GM21737 (cell line): ENCODE data around the gene RHOB.

Experiments
- ATAC-seq: cut with Tn5 transposase; IDR thresholded peaks from one replicate; pipeline ENCODE4 v1.9.1; 2021; ENCODE audit warnings: mild to moderate bottlenecking, moderate library complexity; ENCODE audit not compliant: unreplicated experiment

RHOB gene

DNA sequence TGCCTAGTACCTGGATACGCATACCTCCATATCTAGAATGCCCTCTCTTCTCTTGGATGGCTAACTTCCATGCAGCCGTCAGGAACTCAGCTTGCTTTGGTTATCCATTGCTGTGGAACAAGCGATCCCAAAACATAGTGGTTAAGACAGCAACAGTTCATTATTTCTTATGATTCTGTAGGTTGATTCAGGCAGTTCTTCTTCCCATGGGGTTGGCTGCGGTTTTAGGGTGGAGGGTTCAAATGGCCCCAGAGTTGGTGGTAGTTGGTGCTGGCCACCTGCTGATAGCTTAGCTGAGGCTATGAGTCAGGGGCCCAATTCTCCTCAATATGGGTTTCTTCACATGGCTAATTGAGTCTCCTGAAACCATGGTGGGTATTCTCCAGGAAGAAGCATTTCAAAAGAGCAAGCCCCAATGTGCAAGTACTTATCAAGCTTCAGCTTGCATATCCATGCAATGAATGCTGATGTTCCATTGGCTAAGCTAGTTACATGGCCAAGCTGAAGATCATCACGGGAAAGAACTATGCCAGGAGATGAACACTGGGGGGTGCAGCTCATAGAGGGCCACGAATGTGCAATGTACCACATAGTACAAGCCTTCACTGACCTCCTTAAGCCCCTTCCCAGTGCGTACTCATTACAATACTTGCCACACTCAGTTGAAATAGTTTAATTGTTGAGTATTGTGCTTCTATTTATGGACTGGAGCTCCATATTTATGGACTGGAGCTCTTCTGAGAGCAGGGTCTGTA lies 10.0 kb upstream of the RHOB start:
- no peak for ATAC-seq

DNA sequence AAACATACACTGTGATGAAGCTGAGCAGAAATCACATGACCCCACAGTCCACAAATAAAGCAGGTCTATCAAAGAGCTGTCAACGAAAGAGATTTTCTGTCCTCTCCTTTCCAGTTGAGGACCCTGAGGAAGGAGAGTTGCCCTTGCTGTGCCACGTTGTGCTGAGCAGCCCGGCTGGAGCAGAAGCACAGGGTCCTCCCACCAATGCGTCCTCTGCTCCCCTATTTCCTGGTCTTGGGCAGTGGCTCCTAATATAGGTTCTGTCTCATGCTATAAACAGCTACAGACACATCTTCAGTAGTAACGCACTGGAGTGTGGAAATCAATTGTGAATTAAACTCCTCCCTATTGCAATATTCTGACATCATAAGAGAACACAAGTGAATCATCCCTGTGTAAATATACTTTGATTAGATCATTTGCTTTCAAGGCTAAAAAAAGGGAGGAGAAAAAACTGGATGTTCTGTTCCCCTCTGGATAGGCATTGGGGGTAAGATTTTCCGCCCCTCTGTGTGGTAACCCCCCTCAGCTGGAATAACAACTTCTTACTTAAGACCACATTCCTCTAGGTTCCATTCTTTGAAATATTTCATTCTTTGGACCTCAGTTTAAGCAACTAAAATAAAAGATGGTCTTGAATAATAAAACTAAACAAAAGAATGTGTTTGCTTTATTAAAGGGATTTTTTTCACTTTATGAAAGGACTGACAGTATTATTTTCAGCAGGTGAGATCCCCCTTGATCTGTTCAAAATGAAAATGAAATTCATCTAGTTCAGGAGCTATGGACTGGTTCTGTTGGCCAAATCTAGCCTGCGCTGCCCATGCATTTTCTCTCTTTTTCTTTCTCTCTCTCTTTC lies 8.3 kb upstream of the RHOB start:
- no peak for ATAC-seq

DNA sequence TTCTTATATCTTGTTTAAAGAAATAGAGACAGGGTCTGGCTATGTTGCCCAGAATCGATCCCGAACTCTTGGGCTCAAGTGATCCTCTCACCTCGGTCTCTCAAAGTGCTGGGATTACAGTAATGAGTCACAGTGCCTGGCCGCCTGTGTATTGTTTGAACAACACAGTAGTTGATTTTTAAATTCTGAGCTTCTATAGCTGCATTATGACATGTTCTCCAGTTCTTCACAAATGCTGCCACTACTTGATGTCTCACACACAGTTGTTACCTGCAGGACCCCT lies 7.7 kb upstream of the RHOB start:
- no peak for ATAC-seq

DNA sequence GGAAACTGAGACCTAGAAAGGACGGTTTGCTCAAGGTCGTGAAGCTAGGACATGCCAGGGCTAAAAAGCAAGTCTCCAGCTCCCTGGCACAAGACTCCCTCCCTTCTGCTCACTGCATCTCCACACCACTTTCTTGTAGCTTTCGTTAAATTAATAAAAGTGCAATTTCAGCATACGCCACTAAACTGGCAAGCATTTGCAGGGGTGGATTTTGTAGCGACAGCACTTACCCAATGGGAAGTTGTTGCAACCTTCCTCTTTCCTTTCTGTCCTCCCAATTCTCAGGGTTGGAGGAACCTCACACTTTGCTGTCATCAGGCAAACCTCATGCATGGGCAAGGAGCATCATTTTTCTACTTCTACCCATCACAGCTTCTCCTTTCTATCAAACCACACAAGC lies 7.4 kb upstream of the RHOB start:
- ATAC-seq, result no peak

DNA sequence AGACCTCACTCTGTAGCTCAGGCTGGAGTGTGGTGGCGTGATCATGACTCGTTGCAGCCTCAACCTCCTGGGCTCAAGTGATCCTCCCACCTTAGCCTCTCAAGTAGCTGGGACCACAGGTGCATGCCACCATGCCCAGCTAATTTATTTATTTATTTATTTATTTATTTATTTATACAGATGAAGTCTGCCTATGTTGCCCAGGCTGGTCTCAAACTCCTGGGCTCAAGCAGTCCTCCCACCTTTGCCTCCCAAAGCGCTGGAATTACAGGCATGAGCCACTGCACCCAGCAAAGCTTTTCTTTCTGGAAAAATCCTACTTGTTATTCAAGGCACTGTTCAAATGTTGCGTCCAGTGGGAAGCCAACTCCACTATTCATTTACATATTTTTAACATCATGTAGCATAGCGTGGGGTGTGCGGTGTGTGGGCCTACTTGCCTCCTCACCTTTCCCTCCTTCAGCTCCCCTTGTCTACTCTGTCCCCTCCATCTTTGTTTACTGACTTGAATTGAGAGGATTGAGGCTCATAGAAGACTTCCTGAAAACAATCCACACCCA lies 6.8 kb upstream of the RHOB start:
- no peak for ATAC-seq

DNA sequence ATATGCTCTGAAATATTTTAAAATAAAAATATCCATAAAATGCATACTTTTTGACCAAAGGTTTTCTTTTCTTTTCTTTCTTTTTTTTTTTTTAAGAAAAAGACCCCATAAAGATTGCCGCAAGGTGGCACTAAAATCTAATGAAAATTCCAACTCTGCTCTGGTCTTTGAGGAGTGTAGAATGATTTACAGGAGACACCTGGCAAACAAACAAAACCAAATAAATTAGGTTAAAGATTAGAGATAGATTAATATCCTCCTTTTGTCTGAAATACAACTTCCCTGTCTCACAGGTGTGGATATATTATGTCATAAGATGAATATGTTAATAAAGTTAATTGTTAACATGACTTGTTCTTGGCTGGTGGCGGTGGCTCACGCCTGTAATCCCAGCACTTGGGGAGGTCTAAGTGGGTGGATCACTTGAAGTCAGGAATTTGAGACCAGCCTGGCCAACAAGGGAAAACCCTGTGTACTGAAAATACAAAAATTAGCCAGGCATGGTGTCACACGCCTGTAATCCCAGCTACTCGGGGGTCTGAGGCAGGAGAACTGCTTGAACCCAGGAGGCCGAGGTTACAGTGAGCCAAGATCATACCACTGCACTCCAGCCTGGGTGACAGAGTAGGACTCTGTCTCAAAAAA lies 3.5 kb upstream of the RHOB start:
- no peak for ATAC-seq

DNA sequence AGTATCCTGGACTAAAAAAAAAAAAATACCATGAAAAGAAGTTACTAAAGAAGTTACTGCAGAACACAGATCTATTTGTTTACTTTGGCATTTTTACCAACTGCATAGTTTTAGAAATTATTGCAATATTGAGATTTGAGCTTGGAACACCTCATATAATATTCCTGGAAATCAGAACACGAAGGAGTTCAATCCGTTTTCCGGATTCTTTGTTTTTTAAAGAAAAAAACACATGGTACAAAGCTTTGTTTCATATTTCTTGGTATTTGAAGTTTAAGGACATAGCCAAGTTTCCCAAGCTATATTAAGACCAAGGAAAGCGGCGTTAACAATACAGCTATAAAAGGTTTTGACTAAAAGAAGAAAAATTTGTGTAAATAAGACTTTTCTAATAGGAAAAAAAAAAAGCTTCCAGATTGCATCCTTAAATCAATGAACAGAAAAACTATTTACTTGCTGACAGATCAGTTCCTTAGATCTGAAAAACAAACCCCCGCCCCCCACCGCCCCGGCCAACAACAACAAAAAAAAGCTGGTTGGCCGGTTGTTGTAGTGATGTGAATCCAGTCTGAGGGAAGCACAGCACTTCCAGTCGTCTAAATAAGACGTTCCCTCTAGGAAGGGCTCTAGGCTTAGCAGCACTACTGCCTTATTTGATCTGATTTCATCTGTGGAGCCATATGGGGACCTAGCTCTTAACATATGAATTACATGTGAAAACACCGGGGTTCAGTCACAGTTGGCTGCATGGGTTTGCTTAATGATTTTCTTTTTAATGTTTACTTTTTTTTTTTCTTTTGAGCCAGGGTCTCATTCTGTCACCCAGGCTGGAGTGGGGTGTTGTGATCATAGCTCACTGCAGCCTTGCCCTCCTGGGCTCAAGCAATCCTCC lies 2.5 kb upstream of the RHOB start:
- no peak for ATAC-seq

DNA sequence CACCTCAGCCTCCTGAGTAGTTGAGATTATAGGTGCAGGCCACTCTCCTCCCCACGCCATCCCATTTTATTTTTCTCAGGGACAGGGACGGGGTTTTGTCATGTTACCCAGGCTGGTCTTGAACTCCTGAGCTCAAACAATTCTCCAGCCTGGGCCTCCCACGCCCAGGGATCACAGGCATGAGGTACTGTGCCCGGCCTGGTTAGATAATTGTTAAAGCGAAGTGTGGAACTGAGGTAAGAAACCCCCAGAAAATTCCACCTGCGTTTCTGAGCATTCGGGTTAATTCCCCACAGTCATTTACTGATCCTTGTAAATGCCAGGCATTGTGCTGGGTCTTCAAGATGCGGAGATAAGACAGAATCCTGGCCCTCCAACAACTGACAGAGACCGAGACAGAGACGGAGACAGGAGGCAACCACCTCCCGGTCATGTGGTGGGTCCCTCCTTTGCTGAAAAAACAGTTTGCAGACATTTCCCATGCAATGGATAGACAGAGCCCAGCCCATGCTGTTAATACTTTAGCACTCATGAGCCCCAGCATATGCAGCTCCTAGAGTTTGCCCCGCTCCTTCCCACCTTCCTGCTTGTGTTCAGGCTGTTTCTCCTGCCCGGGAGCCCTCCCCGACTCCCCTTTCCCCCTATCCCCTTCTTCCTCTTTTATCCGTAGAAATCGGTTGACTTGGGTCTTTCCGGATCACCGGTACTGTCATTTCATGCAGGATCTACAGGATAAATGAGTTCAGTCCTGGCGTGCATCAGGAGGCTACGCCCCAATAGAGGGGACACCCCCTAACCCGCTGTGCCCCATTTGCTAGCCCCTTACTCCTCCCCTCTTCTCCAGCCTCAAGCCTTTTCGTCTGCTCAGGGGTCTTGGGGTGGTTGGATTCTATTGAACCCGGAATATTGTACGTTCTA lies 1.6 kb upstream of the RHOB start:
- ATAC-seq, result no peak

DNA sequence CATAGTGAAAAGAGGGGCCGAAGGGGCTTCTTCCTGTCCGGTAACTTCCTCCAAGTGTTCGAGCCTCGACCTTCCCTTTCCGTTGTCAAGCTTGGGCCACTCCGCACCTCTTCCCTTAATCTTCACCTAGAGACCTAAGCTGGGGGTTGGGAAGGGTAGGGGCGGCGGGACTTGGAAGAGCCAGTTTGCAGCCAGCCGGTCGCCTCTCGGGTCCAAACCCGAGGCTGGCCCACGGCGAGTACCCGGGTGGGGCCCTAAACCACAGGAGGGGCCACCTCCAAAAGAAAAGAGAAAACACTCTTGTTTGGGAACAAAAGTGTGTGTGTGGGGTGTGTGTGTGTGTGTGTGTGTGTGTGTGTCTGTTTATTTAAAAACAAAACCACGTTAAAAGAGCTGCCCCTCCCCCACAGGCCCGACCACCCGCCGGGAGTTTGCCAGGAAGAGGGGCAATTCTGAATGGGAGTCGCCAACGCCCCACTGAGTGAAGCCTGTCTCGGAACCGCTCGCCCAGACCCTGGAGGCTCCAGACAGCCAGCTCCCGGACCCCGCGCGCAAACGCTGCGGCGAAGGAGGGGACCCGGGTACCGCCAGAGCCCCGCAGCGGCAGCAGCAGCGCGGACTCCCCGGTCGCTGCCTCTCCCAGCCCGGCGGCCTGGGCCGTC lies 488 bp upstream of the RHOB start:
- ATAC-seq, result no peak

DNA sequence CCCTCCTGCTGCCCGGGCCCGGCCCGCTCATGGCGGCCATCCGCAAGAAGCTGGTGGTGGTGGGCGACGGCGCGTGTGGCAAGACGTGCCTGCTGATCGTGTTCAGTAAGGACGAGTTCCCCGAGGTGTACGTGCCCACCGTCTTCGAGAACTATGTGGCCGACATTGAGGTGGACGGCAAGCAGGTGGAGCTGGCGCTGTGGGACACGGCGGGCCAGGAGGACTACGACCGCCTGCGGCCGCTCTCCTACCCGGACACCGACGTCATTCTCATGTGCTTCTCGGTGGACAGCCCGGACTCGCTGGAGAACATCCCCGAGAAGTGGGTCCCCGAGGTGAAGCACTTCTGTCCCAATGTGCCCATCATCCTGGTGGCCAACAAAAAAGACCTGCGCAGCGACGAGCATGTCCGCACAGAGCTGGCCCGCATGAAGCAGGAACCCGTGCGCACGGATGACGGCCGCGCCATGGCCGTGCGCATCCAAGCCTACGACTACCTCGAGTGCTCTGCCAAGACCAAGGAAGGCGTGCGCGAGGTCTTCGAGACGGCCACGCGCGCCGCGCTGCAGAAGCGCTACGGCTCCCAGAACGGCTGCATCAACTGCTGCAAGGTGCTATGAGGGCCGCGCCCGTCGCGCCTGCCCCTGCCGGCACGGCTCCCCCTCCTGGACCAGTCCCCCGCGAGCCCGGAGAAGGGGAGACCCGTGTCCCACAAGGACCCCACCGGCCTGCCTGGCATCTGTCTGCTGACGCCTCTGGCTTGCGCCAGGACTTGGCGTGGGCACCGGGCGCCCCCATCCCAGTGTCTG lies 767 bp downstream of the RHOB start:
- peak; percentile 10 for ATAC-seq

DNA sequence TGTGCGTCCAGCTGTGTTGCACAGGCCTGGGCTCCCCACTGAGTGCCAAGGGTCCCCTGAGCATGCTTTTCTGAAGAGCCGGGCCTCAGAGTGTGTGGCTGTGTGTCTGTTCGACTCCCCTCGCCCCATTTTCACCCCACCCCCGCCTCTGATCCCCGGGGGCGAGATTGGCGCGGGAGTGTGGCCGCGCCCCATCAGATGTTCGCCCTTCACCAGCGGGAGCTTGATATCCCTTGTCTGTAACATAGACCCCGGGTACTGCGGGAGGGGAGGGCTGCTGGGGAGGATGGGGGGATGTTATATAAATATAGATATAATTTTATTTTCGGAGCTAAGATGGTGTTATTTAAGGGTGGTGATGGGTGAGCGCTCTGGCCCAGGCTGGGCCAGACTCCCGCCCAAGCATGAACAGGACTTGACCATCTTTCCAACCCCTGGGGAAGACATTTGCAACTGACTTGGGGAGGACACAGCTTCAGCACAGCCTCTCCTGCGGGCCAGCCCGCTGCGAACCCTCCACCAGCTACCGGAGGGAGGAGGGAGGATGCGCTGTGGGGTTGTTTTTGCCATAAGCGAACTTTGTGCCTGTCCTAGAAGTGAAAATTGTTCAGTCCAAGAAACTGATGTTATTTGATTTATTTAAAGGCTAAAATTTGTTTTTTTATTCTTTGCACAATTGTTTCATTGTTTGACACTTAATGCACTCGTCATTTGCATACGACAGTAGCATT lies 1.5 kb downstream of the RHOB start:
- ATAC-seq, result no peak

DNA sequence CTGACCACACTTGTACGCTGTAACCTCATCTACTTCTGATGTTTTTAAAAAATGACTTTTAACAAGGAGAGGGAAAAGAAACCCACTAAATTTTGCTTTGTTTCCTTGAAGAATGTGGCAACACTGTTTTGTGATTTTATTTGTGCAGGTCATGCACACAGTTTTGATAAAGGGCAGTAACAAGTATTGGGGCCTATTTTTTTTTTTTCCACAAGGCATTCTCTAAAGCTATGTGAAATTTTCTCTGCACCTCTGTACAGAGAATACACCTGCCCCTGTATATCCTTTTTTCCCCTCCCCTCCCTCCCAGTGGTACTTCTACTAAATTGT lies 2.1 kb downstream of the RHOB start:
- no peak for ATAC-seq

DNA sequence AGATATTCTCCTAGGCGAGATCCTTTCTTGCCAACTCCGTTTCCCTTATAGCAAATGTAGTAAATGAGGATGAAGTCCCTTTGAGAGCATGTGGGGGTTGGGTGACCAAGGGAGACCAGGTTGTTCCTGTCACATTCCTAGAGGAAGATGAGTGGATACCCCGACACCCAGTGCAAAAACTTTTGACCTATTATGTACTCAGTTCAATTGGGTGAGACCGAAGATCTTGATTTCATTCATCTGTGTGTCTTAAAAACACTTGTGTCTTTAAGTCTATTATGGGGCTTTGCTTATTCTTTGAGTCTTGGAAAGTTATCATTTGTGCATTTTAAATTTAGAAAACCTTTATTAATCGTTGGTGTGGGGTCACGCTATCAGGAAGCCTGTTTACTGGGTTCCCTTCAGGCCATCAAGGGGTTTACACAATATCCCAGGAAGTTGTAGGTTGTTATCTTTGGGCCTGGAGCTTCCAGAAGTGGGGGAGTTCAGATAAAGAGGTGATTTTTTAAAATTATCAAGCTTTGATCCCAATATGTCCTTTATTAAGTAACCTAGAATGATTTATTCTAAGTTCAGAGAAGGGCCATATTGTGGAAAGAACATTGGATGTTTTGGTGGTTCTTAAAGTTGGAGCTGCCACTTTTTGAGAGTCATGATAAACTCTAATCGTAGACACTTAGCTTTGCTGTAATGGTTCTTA lies 2.8 kb downstream of the RHOB start:
- no peak for ATAC-seq

DNA sequence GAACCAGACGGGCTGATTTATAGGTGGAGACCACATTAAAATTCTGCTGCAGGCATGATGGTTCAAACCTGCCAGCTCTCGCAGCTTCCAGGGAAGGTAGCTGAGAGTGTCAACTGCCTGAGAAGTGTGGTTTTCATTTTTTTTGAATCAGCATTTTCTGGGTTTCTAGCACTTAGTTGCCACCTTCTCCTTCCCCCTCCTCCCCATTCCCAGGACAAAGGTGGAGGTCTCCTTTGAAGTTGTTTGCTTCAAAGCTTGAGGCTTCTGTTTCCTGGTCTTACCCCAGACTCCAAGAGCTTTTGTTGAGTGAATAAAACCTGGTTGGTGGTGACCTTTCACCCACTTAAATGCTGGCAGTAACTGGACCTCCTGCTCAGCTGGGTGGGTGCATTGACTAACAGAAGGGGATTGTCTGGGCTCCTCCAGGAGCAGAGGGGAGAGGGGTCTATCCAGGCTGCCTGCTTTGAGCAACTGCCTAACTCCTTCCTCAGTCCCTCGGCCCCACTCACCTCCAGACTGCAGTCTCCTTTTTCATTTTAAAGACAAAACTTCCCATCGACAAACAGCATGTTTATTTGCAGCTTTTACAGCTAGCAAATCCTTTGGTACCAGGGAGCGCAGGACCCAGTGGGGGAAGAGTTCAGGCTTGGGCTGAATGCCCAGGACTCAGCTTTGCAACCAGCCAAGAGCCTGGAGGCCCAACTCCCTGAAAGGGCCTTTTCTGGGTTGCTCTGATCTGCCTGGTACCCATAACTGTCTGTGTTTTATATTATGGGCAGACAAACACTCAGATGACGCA lies 3.5 kb downstream of the RHOB start:
- ATAC-seq, result no peak

DNA sequence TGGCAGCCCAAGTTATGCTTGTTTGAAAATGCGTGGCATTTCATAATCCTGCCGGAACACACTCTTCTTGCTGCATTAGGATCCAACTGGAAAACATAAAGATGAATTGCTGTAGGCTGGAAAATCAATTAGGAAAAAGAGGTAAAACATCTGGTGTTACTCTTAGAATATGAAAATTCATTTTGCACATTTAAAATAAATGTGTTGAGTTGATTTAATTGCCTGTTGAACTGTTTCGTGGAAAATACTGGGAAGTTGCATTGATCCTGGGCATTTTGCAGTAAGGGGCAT lies 4.1 kb downstream of the RHOB start:
- ATAC-seq, result no peak

DNA sequence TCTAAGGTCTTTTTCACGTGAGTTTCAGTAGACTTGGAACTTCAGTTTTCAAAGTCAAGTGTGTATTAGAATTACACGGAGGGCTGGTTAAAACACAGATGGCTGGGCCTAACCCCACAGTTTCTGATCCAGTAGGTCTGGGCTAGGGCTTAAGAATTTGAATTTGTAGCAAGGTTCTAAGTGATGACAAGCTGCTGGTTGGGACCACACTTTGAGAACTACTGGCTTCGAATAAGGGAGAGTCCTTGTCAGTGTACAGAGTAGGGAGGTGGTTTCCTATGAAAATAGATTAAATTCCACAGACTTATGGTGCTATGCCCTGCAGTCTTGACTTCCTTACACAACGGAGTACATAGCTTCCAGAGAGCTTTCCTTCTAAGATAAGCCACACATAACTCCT lies 4.5 kb downstream of the RHOB start:
- no peak for ATAC-seq
